ENCODE measurements around the gene GRWD1.

DNA sequence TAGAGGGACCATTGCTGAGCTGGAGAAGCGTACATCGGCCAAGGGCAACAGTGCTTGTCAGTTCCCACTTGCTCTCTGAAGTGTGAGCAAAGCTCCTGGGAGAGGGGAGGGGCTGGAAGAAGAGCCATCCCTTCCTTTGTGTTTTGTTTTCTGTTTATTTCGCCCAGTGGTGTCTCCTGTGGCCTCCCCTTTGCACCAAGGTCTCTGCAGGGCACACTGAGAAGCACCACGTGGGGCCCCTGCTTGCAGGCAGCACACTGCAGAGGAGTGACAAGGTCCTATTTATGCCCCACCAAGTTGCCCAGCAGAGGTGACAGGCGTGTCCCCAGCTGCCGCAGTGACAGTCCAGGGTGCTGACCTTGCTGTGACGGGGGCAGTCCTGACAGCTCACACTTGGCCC lies 28.4 kb upstream of the GRWD1 start:
- no peak for TF ChIP-seq EZH2phosphoT487 (IDR thresholded peaks at IDR 0.05; ENCODE audit: low read depth, severe bottlenecking, unreplicated experiment)
- TF ChIP-seq, protein P1, sequence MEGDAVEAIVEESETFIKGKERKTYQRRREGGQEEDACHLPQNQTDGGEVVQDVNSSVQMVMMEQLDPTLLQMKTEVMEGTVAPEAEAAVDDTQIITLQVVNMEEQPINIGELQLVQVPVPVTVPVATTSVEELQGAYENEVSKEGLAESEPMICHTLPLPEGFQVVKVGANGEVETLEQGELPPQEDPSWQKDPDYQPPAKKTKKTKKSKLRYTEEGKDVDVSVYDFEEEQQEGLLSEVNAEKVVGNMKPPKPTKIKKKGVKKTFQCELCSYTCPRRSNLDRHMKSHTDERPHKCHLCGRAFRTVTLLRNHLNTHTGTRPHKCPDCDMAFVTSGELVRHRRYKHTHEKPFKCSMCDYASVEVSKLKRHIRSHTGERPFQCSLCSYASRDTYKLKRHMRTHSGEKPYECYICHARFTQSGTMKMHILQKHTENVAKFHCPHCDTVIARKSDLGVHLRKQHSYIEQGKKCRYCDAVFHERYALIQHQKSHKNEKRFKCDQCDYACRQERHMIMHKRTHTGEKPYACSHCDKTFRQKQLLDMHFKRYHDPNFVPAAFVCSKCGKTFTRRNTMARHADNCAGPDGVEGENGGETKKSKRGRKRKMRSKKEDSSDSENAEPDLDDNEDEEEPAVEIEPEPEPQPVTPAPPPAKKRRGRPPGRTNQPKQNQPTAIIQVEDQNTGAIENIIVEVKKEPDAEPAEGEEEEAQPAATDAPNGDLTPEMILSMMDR (IDR thresholded peaks at IDR 0.05; ENCODE audit: poor library complexity), result no peak
